HepG2 (cell line): ENCODE results near the gene CA11. TPM values are rescaled to one million over a fixed set of nuclear protein-coding genes. Genes with fewer than 3 reads are reported as not detected.

Source experiments
- CBX1 ChIP-seq: IDR thresholded peaks from one replicate; pipeline ENCODE4 v1.6.1; 2016; ENCODE audit warnings: antibody characterized with exemption, low read depth
- CREBL2 ChIP-seq: sonication (generic); formaldehyde crosslinking; IDR thresholded peaks from 2 replicates; pipeline ENCODE4 v1.8.1; 2023; ENCODE audit warnings: missing genetic modification reagents, mild to moderate bottlenecking, borderline replicate concordance
- FIP1L1 ChIP-seq: fragments of 200-400 bp; formaldehyde crosslinking; IDR thresholded peaks from 2 replicates; pipeline ENCODE4 v1.6.1; 2018; ENCODE audit warnings: low read depth, mild to moderate bottlenecking, low read length, moderate library complexity, borderline replicate concordance; ENCODE audit not compliant: insufficient read depth
- FOSL2 ChIP-seq: sonication (generic); formaldehyde crosslinking; IDR thresholded peaks from 2 replicates; pipeline ENCODE4 v1.4.0; 2020; ENCODE audit warnings: missing genetic modification reagents
- GATAD1 ChIP-seq: IDR thresholded peaks from 2 replicates; pipeline ENCODE4 v1.6.1; 2016; ENCODE audit warnings: missing genetic modification reagents, missing compliant biosample characterization
- HNF1B ChIP-seq: sonication (generic); formaldehyde crosslinking; IDR thresholded peaks from 2 replicates; pipeline ENCODE4 v1.5.1; 2020; ENCODE audit warnings: mild to moderate bottlenecking, moderate library complexity, missing genetic modification reagents
- IKZF4 ChIP-seq: sonication (generic); formaldehyde crosslinking; IDR thresholded peaks from 2 replicates; pipeline ENCODE4 v1.5.1; 2020; ENCODE audit warnings: borderline replicate concordance, mild to moderate bottlenecking, low read depth, missing genetic modification reagents; ENCODE audit errors: not compliant biosample characterization
- NPAS2 ChIP-seq: sonication (generic); formaldehyde crosslinking; IDR thresholded peaks from 2 replicates; pipeline ENCODE4 v1.8.0; 2022; ENCODE audit warnings: mild to moderate bottlenecking, missing genetic modification reagents, borderline replicate concordance
- PCBP1 ChIP-seq: fragments of 200-400 bp; formaldehyde crosslinking; IDR thresholded peaks from 2 replicates; pipeline ENCODE4 v1.6.1; 2017; ENCODE audit warnings: mild to moderate bottlenecking, low read depth, low read length, borderline replicate concordance
- RELA ChIP-seq: sonication (generic); formaldehyde crosslinking; IDR thresholded peaks from 2 replicates; pipeline ENCODE4 v1.4.0; 2020; ENCODE audit warnings: missing genetic modification reagents
- TEAD2 ChIP-seq: sonication (generic); formaldehyde crosslinking; IDR thresholded peaks from 2 replicates; pipeline ENCODE4 v1.9.0; 2021; ENCODE audit warnings: missing genetic modification reagents
- THAP11 ChIP-seq: IDR thresholded peaks from 2 replicates; pipeline ENCODE4 v1.6.1; 2016; ENCODE audit warnings: missing biosample characterization, missing genetic modification reagents
- YY1 ChIP-seq: IDR thresholded peaks from 2 replicates; pipeline ENCODE4 v1.6.1; 2011; ENCODE audit warnings: low read length, low read depth, moderate library complexity, mild to moderate bottlenecking; ENCODE audit not compliant: insufficient read depth, insufficient replicate concordance
- ZFP36 ChIP-seq: fragments of 150-350 bp; IDR thresholded peaks from 2 replicates; pipeline ENCODE4 v1.6.1; 2018; ENCODE audit warnings: borderline replicate concordance, low read length, low read depth; ENCODE audit not compliant: partially characterized antibody
- ZNF331 ChIP-seq: sonication (generic); formaldehyde crosslinking; IDR thresholded peaks from 2 replicates; pipeline ENCODE4 v1.4.0; 2020; ENCODE audit warnings: missing genetic modification reagents
- ZNF382 ChIP-seq: sonication (generic); formaldehyde crosslinking; IDR thresholded peaks from 2 replicates; pipeline ENCODE4 v1.5.0; 2020; ENCODE audit warnings: missing genetic modification reagents, mild to moderate bottlenecking, borderline replicate concordance
- ZNF562 ChIP-seq: sonication (generic); formaldehyde crosslinking; IDR thresholded peaks from 2 replicates; pipeline ENCODE4 v1.8.0; 2022; ENCODE audit warnings: missing genetic modification reagents, borderline replicate concordance
- ZNF687 ChIP-seq: sonication (generic); formaldehyde crosslinking; IDR thresholded peaks from 2 replicates; pipeline ENCODE4 v1.5.1; 2020; ENCODE audit warnings: mild to moderate bottlenecking, missing genetic modification reagents, moderate library complexity
- ZNF773 ChIP-seq: sonication (generic); formaldehyde crosslinking; IDR thresholded peaks from 2 replicates; pipeline ENCODE4 v1.4.0; 2020; ENCODE audit warnings: missing genetic modification reagents, borderline replicate concordance
- ZNF788 ChIP-seq: sonication (generic); formaldehyde crosslinking; IDR thresholded peaks from 2 replicates; pipeline ENCODE4 v1.5.0; 2020; ENCODE audit warnings: mild to moderate bottlenecking, missing genetic modification reagents, borderline replicate concordance
- ZSCAN25 ChIP-seq: sonication (generic); formaldehyde crosslinking; IDR thresholded peaks from 2 replicates; pipeline ENCODE4 v1.8.0; 2022; ENCODE audit warnings: mild to moderate bottlenecking, missing genetic modification reagents
- polyA plus RNA-seq, 8 experiments: library from polyadenylated mRNA; depleted of rRNA in 3 of 8; stranded (reverse) in 7 of 8; unstranded in 1 of 8; fragments of >200 nt; fragmentation: Illumina TruSeq in 4 of 8; extraction: Trizol in 4 of 8; gene quantifications; 2 replicates each; pipeline versions ENCODE4 v1.2.1 to v1.2.3, GENCODE V29; 2011 to 2016; ENCODE audit warnings: low read depth in 4 of 8, missing spikeins in 1 of 8, mixed read lengths in 1 of 8; ENCODE audit not compliant: insufficient read depth in 1 of 8
- total RNA-seq, 5 experiments: library from RNA; depleted of rRNA; stranded (reverse); fragments of >200 nt; fragmentation: Illumina TruSeq; extraction: Trizol; gene quantifications; 2 replicates each; pipeline ENCODE4 v1.2.3, GENCODE V29; 2016; ENCODE audit warnings: low read depth in 1 of 5

Gene CA11
- total and polyA plus RNA-seq, 2 of the 13 experiments (the other 11 are each of a cell fraction or from before 2014, with no cell fraction given) = 0.41 to 0.58 TPM

- TF ChIP-seq YY1 (peak; percentile 48), ZFP36 (no peak), CBX1 (no peak), CREBL2 (0 out of 2 replicates have a peak, but pooled peaks have one; percentile 31), IKZF4 (CRISPR knock-in tag) (no peak), TEAD2 (CRISPR knock-in tag) (no peak), ZNF773 (no peak), PCBP1 (no peak), NPAS2 (CRISPR knock-in tag) (peak; percentile 98), ZSCAN25 (CRISPR knock-in tag) (no peak), FIP1L1 (no peak), HNF1B (CRISPR knock-in tag) (peak; percentile 92), ZNF562 (CRISPR knock-in tag) (peak; percentile 77; the same call in 1 of the 2 replicates), GATAD1 (CRISPR knock-in tag) (peak; percentile 71; the same call in 1 of the 2 replicates), RELA (CRISPR knock-in tag) (no peak), FOSL2 (CRISPR knock-in tag) (no peak), ZNF788 (CRISPR knock-in tag) (peak; percentile 83), THAP11 (CRISPR knock-in tag) (peak; percentile 78), ZNF382 (CRISPR knock-in tag) (no peak), ZNF331 (0 out of 2 replicates have a peak, but pooled peaks have one; percentile 11), ZNF687 (CRISPR knock-in tag) (peak; percentile 97)
Observed at GRCh38 chr19:48637449-48637947, 8.5 kb downstream of the CA11 start (continued).
